ENCODE measurements around the gene MOCOS. TPM values are rescaled to one million over a fixed set of nuclear protein-coding genes. Genes with fewer than 3 reads are reported as not detected.

Gene MOCOS
- polyA plus RNA-seq, 1 experiment: 12.6 TPM

GRCh38 chr18:36199691-36200295, 12.5 kb downstream of the MOCOS start:
- no peak for TF ChIP-seq CTCF (IDR thresholded peaks at IDR 0.05; ENCODE audit: insufficient read depth, low read depth, low read length)
- DNase-seq (ENCODE audit: low read depth): no peak
- POLR2A ChIA-PET: no interaction called here
- Histone ChIP-seq H3K36me3 (ENCODE audit: control insufficient read depth, insufficient read depth, low read length) (peaks cover 4% of the 10 kb centered on the region), H3K4me3 (ENCODE audit: low read depth, low read length) (no peak overlapping the region), H3K27me3 (ENCODE audit: control insufficient read depth, insufficient read depth, low read length) (no peaks in the 10 kb centered on the region)
- CTCF ChIA-PET: interaction anchor here (0.6 kb wide), 1 partner anchor 504 kb away, joined by 3 read pairs; no protein-coding TSS in a partner anchor

GRCh38 chr18:36200354-36200771, 13.1 kb downstream of the MOCOS start:
- POLR2A ChIA-PET: no interaction called here
- H3K36me3 ChIP-seq (ENCODE audit: control insufficient read depth, insufficient read depth, low read length): peaks cover 3% of the 10 kb centered on the region
- CTCF ChIA-PET: no interaction called here
- TF ChIP-seq CTCF (IDR thresholded peaks at IDR 0.05; ENCODE audit: insufficient read depth, low read depth, low read length): no peak
- no peaks in the 10 kb centered on the region for H3K27me3 ChIP-seq (ENCODE audit: control insufficient read depth, insufficient read depth, low read length)
- no peak for DNase-seq (ENCODE audit: low read depth)
- no peak overlapping the region for H3K4me3 ChIP-seq (ENCODE audit: low read depth, low read length)

GRCh38 chr18:36201765-36202164, 14.5 kb downstream of the MOCOS start:
- H3K27me3 ChIP-seq (ENCODE audit: control insufficient read depth, insufficient read depth, low read length): no peaks in the 10 kb centered on the region
- TF ChIP-seq CTCF (IDR thresholded peaks at IDR 0.05; ENCODE audit: insufficient read depth, low read depth, low read length): no peak
- no peak overlapping the region for H3K4me3 ChIP-seq (ENCODE audit: low read depth, low read length)
- POLR2A ChIA-PET: no interaction called here
- peaks cover 2% of the 10 kb centered on the region; the same call in 1 of the 2 replicates for H3K36me3 ChIP-seq (ENCODE audit: control insufficient read depth, insufficient read depth, low read length)
- CTCF ChIA-PET: no interaction called here
- DNase-seq (ENCODE audit: low read depth): no peak

GRCh38 chr18:36203360-36203895, 16.1 kb downstream of the MOCOS start:
- Histone ChIP-seq H3K4me3 (ENCODE audit: low read depth, low read length) (no peak overlapping the region), H3K36me3 (ENCODE audit: control insufficient read depth, insufficient read depth, low read length) (peaks cover 2% of the 10 kb centered on the region; the same call in 1 of the 2 replicates), H3K27me3 (ENCODE audit: control insufficient read depth, insufficient read depth, low read length) (no peaks in the 10 kb centered on the region)
- no peak for DNase-seq (ENCODE audit: low read depth)
- no peak for TF ChIP-seq CTCF (IDR thresholded peaks at IDR 0.05; ENCODE audit: insufficient read depth, low read depth, low read length)
- POLR2A ChIA-PET: no interaction called here
- CTCF ChIA-PET: interaction anchor here (1.5 kb wide), 1 partner anchor 14 kb away, joined by 4 read pairs; no protein-coding TSS in a partner anchor

- ChIA-PET CTCF (no interaction called here), POLR2A (no interaction called here)
- Histone ChIP-seq H3K4me3 (ENCODE audit: low read depth, low read length) (no peak overlapping the region), H3K27me3 (ENCODE audit: control insufficient read depth, insufficient read depth, low read length) (no peaks in the 10 kb centered on the region), H3K36me3 (ENCODE audit: control insufficient read depth, insufficient read depth, low read length) (no peaks in the 10 kb centered on the region)
- no peak for DNase-seq (ENCODE audit: low read depth)
- TF ChIP-seq CTCF (IDR thresholded peaks at IDR 0.05; ENCODE audit: insufficient read depth, low read depth, low read length): no peak
Observed at GRCh38 chr18:36205166-36205565, 17.9 kb downstream of the MOCOS start.
